GM12872 (cell line): Measurements from ENCODE around the gene NCS1.

Experiments used
- TF ChIP-seq, protein P1 (sequence below): IDR thresholded peaks from 3 replicates; pipeline ENCODE4 v1.5.1; 2011; ENCODE audit warnings: low read depth, mild to moderate bottlenecking, low read length, moderate library complexity; ENCODE audit not compliant: insufficient read depth

The NCS1 gene

DNA sequence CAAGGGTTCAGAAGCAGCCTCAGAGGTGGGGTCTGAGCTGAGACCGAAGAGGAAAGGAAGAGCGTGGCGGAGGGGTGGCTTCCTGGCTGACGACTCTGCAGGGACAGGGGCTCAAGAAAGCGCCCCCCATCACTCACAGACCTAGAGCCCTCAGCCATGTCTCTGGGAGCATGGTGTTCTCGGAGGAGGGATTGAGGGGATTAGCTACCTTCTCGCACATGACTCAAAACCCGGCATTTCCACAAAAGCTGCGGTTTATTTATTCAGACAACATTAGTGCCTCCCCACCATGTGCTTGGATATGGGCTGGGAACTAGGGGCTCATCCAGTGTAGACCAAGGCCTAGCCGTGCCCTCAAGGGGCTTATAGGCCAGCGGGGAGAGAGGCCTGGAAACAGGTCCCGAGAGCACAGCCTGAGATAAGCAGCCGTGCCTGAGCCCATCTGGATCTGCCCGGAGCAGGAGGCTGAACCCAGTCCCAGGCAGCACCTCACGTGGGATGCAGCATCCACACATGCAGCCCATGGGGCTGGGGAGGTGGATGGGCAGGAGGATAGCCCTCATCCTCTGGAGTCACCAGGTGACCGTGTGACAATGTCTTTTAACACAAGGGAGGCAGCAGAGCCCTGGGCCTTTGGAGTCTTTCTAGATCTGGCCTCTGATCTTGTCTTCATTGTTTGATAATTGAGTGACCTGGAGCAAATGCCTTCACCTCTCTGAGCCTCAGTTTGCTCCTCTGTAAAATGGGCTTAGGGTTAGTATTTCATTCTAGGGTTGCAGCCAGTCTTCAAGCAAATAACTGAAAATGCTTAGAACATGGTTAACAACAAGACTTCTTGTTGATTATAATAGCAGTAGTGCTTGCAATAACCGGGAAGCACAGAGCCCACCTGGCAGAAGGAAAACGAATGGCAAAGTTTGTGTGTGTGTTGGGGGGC is 92.5 kb downstream of the NCS1 start:
- TF ChIP-seq, protein P1, sequence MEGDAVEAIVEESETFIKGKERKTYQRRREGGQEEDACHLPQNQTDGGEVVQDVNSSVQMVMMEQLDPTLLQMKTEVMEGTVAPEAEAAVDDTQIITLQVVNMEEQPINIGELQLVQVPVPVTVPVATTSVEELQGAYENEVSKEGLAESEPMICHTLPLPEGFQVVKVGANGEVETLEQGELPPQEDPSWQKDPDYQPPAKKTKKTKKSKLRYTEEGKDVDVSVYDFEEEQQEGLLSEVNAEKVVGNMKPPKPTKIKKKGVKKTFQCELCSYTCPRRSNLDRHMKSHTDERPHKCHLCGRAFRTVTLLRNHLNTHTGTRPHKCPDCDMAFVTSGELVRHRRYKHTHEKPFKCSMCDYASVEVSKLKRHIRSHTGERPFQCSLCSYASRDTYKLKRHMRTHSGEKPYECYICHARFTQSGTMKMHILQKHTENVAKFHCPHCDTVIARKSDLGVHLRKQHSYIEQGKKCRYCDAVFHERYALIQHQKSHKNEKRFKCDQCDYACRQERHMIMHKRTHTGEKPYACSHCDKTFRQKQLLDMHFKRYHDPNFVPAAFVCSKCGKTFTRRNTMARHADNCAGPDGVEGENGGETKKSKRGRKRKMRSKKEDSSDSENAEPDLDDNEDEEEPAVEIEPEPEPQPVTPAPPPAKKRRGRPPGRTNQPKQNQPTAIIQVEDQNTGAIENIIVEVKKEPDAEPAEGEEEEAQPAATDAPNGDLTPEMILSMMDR = no peak

DNA sequence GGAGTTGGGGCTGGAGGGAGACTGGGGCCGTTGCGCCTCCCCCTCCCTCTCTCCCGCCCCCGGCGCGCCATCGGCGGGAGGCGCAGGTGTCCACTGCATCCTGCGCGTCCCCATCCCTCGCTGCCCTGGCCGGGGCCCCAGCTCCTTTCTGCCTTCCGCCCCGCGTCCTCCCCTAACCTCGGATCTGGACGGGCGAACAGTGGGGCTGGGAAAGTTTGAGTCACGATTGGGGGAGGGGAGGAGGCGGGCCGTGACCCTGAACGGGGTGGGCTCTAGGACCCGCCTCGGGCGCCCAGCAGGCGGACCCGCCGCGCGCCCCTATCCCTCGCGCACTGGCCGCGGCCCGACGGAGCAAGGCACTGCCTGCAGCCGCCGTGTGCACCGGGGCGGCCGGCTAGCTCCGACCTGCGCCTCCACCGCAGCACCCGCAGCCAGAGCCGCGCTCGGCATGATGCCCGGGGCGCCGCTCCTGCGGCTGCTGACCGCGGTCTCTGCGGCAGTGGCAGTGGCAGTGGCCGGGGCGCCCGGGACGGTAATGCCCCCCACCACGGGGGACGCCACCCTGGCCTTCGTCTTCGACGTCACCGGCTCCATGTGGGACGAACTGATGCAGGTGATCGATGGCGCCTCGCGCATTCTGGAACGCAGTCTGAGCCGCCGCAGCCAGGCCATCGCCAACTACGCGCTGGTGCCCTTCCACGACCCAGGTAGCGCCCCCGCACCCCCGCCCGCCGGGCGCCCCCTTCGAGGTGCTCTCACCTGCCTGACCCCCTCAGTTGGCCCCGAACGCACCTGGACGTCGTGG is 93.4 kb downstream of the NCS1 start, which contains the start of gene HMCN2:
Gene HMCN2, plus strand, starts transcription at position 330 of the 805 bp plus-strand sequence. Its CDS starts 119 bp downstream, at position 449.
- TF ChIP-seq, protein P1 = no peak

DNA sequence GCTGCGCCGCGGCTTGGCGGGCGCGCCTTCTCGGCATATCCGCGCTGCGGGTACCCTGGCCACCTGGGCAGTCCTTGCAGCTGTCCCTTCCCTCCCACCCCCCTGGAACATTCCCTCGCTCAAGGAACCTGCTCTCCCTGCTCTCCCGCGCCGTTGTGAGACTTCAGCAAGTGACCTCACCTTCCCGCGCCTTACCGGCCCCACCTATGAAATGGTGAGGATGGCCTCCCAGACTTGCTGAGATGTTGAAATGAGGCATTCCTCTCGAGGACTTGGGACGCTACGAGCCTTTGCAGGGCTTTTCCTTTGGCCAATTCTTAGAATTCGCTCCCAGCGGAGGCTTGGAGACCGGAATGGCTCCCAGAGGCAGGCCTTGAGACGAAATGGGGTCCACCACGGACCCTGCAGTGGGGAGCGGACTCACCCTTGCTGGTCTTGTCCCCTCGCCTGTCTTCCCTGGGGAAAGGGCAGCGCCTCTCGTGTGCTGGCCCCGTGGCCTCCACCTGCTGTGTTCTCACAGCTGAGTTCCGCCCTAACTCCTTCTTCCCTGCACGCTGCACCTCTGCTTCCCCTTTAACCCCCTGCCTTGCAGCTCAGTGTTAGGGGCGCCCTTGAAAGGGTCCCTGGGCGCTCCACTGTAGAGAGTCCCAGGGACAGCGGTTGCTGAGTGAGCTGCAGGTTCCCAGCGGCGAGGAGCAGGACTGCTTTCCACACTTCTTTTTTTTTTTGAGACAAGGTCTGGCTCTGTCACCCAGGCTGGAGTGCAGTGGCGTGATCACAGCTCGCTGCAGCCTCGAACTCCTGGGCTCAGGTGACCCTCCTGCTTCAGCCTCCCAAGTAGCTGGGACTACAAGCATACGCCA is 94.3 kb downstream of the NCS1 start:
- TF ChIP-seq, protein P1 = no peak

DNA sequence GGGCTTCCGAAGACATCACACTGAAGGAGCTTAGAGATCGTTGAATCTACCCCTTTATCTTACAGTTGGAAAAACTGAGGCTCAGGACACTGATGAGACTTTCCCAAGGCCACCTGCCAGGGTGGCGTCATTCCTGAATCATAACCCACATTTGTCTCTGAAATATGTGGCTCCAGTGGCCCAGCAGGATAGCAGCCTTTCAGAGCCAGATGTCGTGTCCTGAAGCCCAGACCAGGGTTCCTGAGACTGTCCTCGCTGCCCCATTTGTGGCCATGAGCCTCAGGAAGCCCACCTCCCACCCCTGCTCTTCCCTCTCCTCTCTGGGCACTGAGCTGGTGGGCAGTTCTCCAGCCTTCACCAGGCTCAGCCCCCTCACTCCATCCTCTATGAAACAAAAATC is 95.7 kb downstream of the NCS1 start:
- TF ChIP-seq, protein P1 = no peak

DNA sequence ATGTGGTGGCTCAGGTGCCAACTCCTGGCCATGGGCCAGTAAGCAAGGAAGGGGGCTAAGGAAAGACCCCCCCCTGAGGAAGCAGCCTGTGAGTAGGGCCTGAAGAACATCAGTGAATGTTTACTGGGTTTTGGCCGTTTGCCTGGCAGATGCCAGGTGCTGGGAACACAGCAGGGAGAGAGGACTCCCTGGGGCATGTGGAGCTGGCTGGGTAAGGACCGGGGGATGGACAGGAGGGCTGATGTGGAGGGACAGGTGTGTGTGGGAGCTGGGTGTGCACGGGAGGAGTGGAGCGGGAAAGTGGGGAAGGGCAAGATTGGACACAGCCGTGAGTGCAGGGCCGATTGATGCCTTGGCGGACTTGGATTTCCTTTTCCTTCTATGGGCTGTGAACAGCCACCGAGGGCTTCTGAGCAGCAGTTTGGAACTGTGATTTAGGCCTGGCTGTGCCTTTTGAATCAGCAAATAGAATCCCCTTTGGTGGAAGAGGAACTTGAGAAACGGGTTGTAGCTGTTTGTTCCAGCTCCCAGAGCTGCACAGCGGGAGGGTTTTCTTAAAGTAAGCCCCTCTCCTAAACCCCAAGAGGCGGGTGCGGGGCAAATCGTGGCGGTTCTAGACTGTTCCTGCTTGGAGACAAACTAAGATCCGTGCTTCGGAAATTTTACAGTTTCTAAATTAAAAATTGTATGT is 96.5 kb downstream of the NCS1 start:
- TF ChIP-seq, protein P1 = no peak

DNA sequence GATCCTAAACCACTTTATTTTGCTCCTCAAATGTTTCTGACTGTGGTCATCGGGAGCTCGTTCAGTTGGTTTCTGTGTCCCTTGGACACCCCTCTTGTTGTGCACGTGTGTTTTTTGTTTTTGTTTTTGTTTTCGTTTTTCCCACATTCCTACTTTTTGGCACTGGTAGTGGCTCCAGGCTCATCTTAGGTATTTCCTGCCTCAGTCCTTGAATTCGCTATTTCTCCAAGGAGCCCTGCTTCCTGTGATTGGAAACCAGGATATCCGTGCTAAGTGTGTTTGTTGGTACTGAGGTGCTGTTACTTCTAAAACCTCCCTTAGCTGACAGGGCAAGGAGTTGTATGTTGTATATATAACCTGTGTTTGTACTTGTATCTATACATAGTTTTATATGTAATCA is 99.3 kb downstream of the NCS1 start:
- TF ChIP-seq, protein P1 = no peak
